Activated T-cell treated with anti-CD3 and anti-CD28 coated beads, Interleukin-2, amount 50 U/mL, for 72 hours (primary cell): Measurements from ENCODE around the gene LAMA2. TPM values are rescaled to one million over a fixed set of nuclear protein-coding genes. Genes with fewer than 3 reads are reported as not detected.
A peak's percentile ranks its signal among the peaks of the same experiment; 100 is the strongest.

Experiments
- ATAC-seq, 2 donors: fragments of 150-1000 bp; cut with Tn5 transposase; replicated peaks in 1 of 2; 2 replicates each; pipeline ENCODE4 v1.10.0; 2021; ENCODE audit warnings: moderate library complexity in 2 of 2, mild to moderate bottlenecking in 1 of 2
- DNase-seq, 2 donors: peaks; one replicate each; pipeline ENCODE4 v3.0.0; 2021 to 2022; ENCODE audit warnings: mixed read lengths in 1 of 2
- H3K27ac Mint-ChIP-seq: one replicate; pipeline ENCODE4 v1.8.0; 2022; ENCODE audit warnings: mild to moderate bottlenecking, moderate library complexity, mixed read lengths
- H3K27me3 Mint-ChIP-seq: one replicate; pipeline ENCODE4 v1.8.0; 2022; ENCODE audit warnings: low read depth, mixed read lengths
- H3K36me3 Mint-ChIP-seq, 2 donors: one replicate each; pipeline ENCODE4 v1.8.0; 2022; ENCODE audit warnings: mixed read lengths in 2 of 2, mild to moderate bottlenecking in 1 of 2; ENCODE audit not compliant: insufficient read depth in 2 of 2
- H3K4me1 Mint-ChIP-seq: one replicate; pipeline ENCODE4 v1.8.0; 2022; ENCODE audit warnings: low read depth, mixed read lengths
- H3K4me3 Mint-ChIP-seq, 2 donors: one replicate each; pipeline ENCODE4 v1.8.0; 2022; ENCODE audit warnings: mild to moderate bottlenecking in 2 of 2, mixed read lengths in 2 of 2, moderate library complexity in 2 of 2
- H3K9me3 Mint-ChIP-seq, 2 donors: one replicate each; pipeline ENCODE4 v1.8.0; 2022; ENCODE audit warnings: mixed read lengths in 2 of 2
- total RNA-seq, 2 donors: library from RNA; stranded (reverse); gene quantifications; one replicate each; pipeline ENCODE4 v1.2.3, GENCODE V29; 2022

Gene LAMA2
- total RNA-seq, 2 donors from 2014 or later: 0.05 TPM; not detected in 1

DNA sequence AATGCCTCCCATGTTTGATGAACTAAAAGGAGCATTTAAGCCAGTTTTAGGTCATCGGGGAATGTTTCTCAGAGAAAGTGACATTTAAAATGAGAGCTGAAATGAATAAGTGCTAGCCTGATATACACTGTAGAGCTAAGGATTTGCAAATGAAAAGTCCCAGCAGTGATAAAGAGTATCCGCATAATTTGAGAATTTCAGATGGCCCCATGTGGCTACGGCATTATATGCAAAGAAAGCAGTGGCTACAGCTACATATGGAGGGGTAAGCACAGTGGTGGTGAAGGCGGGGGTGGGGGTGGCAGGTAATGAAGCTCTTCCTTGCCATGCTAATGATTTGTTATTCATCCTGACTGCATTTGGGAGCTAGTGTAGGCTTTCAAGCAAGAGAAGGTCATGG lies 455.7 kb downstream of the LAMA2 start:
- Mint-ChIP-seq H3K4me1 (no peaks in the 10 kb centered on the region), H3K36me3 (no peaks in the 10 kb centered on the region), H3K27ac (no peak overlapping the region), H3K4me3 (no peak overlapping the region), H3K27me3 (peaks cover 16% of the 10 kb centered on the region), H3K9me3 (peaks cover 0 to 5% of the 10 kb centered on the region in 2 donors)
- ATAC-seq (no peak), DNase-seq (no peak)

- Mint-ChIP-seq H3K27ac (no peak overlapping the region), H3K36me3 (peaks cover 0 to 2% of the 10 kb centered on the region in 2 donors), H3K4me3 (no peak overlapping the region), H3K9me3 (peaks cover 2 to 5% of the 10 kb centered on the region in 2 donors), H3K4me1 (no peaks in the 10 kb centered on the region), H3K27me3 (peaks cover 27% of the 10 kb centered on the region)
- ATAC-seq (no peak), DNase-seq (no peak)
Measured at GRCh38 chr6:129340983-129341382, 458.0 kb downstream of the LAMA2 start.

GRCh38 chr6:129342243-129342642 lies 459.3 kb downstream of the LAMA2 start:
- H3K27me3 Mint-ChIP-seq: peaks cover 34% of the 10 kb centered on the region

GRCh38 chr6:129342796-129343195 lies 459.9 kb downstream of the LAMA2 start:
- H3K9me3 Mint-ChIP-seq: peaks cover 2 to 5% of the 10 kb centered on the region in 2 donors

More at GRCh38 chr6:129342243-129342642, 459.3 kb downstream of the LAMA2 start:
- Mint-ChIP-seq H3K4me3 (no peak overlapping the region), H3K27ac (no peak overlapping the region), H3K4me1 (no peaks in the 10 kb centered on the region), H3K9me3 (peaks cover 2 to 5% of the 10 kb centered on the region in 2 donors), H3K36me3 (peaks cover 0 to 2% of the 10 kb centered on the region in 2 donors)
- no peak for ATAC-seq
- no peak for DNase-seq

GRCh38 chr6:129344379-129344778 lies 461.4 kb downstream of the LAMA2 start:
- no peak for ATAC-seq
- peak overlapping the region; percentile 36 for H3K27ac Mint-ChIP-seq
- DNase-seq: no peak
- peaks cover 28% of the 10 kb centered on the region for H3K27me3 Mint-ChIP-seq
- H3K9me3 Mint-ChIP-seq: peaks cover 2 to 3% of the 10 kb centered on the region in 2 donors
- H3K36me3 Mint-ChIP-seq: peaks cover 0 to 2% of the 10 kb centered on the region in 2 donors
- H3K4me1 Mint-ChIP-seq: no peaks in the 10 kb centered on the region
- H3K4me3 Mint-ChIP-seq: no peak overlapping the region

More at GRCh38 chr6:129342796-129343195, 459.9 kb downstream of the LAMA2 start:
- Mint-ChIP-seq H3K36me3 (peaks cover 0 to 2% of the 10 kb centered on the region in 2 donors), H3K27ac (no peak overlapping the region), H3K4me1 (no peaks in the 10 kb centered on the region), H3K27me3 (peaks cover 36% of the 10 kb centered on the region), H3K4me3 (no peak overlapping the region)
- DNase-seq (no peak), ATAC-seq (no peak)

GRCh38 chr6:129345890-129346289 lies 463.0 kb downstream of the LAMA2 start:
- Mint-ChIP-seq H3K4me1 (no peaks in the 10 kb centered on the region), H3K36me3 (peaks cover 0 to 2% of the 10 kb centered on the region in 2 donors), H3K9me3 (peaks cover 0 to 2% of the 10 kb centered on the region in 2 donors), H3K4me3 (no peak overlapping the region), H3K27me3 (peaks cover 19% of the 10 kb centered on the region), H3K27ac (no peak overlapping the region)
- DNase-seq: no peak
- no peak for ATAC-seq

DNA sequence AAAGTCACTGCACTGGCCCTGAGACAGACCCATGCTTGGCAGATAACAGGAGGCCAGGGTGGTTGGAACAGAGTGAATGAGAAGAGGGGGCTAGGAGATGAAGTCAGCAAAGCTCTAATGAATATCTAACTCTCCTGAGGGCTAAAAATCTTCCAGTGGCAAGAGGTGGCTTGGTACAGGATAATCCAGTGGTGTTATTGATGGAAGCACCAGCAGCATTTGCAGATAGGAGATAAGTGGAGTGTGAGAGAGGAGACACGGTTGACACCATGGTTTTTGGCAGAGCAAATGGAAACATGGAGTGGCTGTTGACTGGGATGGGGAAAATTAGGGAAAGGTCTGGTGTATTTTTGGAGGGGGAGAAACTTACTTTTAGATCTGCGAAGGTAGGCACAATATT lies 464.0 kb downstream of the LAMA2 start:
- peaks cover 0 to 2% of the 10 kb centered on the region in 2 donors for H3K9me3 Mint-ChIP-seq
- peaks cover 19% of the 10 kb centered on the region for H3K27me3 Mint-ChIP-seq
- no peak overlapping the region for H3K27ac Mint-ChIP-seq
- H3K36me3 Mint-ChIP-seq: peaks cover 0 to 2% of the 10 kb centered on the region in 2 donors
- no peaks in the 10 kb centered on the region for H3K4me1 Mint-ChIP-seq
- H3K4me3 Mint-ChIP-seq: no peak overlapping the region
- DNase-seq (no peak), ATAC-seq (no peak)

DNA sequence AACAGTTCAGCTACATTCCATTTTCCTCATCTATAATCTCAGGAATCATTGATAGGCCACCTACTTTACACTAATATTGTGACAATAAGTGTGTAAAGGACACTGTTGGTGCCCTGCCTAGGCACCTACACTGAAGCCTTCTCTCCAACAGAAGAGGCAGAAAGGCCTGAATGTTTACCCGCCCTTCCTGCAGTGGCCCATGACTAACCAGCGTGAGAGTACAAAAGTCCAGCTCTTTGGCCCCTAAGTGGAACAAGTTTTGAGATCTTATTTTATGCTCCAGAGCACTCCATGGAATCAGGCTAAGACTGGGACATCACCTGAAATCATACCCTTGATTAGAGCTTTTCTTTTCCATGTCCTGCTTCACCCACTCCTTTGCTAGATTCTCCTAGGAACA lies 467.3 kb downstream of the LAMA2 start:
- Mint-ChIP-seq H3K4me3 (no peak overlapping the region), H3K27ac (no peak overlapping the region), H3K4me1 (no peaks in the 10 kb centered on the region), H3K36me3 (no peaks in the 10 kb centered on the region), H3K9me3 (no peaks in the 10 kb centered on the region), H3K27me3 (peaks cover 15% of the 10 kb centered on the region)
- DNase-seq (no peak), ATAC-seq (no peak)

- H3K27me3 Mint-ChIP-seq: peaks cover 17% of the 10 kb centered on the region
- H3K4me1 Mint-ChIP-seq: no peaks in the 10 kb centered on the region
- no peaks in the 10 kb centered on the region for H3K9me3 Mint-ChIP-seq
- no peak for ATAC-seq
- H3K36me3 Mint-ChIP-seq: no peaks in the 10 kb centered on the region
- no peak overlapping the region for H3K27ac Mint-ChIP-seq
- DNase-seq: no peak
- H3K4me3 Mint-ChIP-seq: no peak overlapping the region
Measured at GRCh38 chr6:129351807-129352206, 468.9 kb downstream of the LAMA2 start.

GRCh38 chr6:129353067-129353466 lies 470.1 kb downstream of the LAMA2 start:
- no peaks in the 10 kb centered on the region for H3K9me3 Mint-ChIP-seq
- H3K4me3 Mint-ChIP-seq: no peak overlapping the region
- no peak for ATAC-seq
- peaks cover 14% of the 10 kb centered on the region for H3K27me3 Mint-ChIP-seq
- no peaks in the 10 kb centered on the region for H3K36me3 Mint-ChIP-seq
- no peaks in the 10 kb centered on the region for H3K4me1 Mint-ChIP-seq
- H3K27ac Mint-ChIP-seq: no peak overlapping the region
- no peak for DNase-seq

GRCh38 chr6:129356129-129356528 lies 473.2 kb downstream of the LAMA2 start:
- Mint-ChIP-seq H3K27ac (no peak overlapping the region), H3K4me3 (no peak overlapping the region), H3K9me3 (no peaks in the 10 kb centered on the region), H3K27me3 (peaks cover 14% of the 10 kb centered on the region), H3K4me1 (no peaks in the 10 kb centered on the region), H3K36me3 (no peaks in the 10 kb centered on the region)
- DNase-seq: no peak
- ATAC-seq: no peak

DNA sequence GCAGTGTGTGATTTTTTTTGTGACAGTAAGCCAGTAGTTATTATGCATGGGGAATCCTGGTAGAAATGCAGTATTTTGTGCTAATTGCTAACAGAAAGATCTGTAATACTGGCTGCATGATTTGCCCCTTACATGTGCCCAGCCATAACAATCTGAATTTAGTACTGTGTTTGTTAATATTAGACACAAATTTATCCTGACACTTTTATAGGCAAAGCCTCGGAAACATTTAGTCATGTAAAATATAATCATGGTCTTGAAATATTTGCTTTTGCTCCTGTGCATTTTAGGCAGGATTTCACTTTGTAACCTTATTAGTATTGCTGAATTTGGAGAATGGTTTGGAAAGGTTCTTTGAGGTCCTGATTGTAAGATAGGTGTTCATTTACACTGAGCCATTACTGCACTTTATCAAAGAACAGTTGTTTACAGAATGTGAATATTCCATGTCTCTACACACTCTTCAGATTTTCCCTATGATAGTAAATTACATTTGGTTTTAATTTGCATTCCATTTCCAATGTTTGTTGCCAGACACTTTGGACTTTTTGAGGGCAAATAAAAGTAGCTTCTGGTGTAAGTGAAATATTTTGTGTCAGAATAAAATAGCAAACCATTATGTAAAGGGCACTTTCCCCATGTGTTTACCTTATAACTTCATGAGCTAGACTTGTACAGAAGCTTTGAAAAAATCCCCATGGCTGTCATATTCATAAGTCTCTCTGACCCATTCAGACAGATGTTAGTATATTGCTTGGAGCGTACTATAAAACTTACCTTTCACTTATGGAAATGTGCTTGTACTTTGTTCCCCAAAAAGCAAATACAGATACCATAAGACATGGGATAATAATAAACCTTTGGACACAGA lies 477.1 kb downstream of the LAMA2 start:
- no peaks in the 10 kb centered on the region for H3K36me3 Mint-ChIP-seq
- H3K9me3 Mint-ChIP-seq: no peaks in the 10 kb centered on the region
- no peak overlapping the region for H3K27ac Mint-ChIP-seq
- no peak for ATAC-seq
- DNase-seq: no peak
- H3K27me3 Mint-ChIP-seq: peaks cover 14% of the 10 kb centered on the region
- no peak overlapping the region for H3K4me3 Mint-ChIP-seq
- H3K4me1 Mint-ChIP-seq: no peaks in the 10 kb centered on the region

- Mint-ChIP-seq H3K36me3 (no peaks in the 10 kb centered on the region), H3K4me1 (no peaks in the 10 kb centered on the region), H3K9me3 (no peaks in the 10 kb centered on the region), H3K27ac (no peak overlapping the region), H3K4me3 (no peak overlapping the region), H3K27me3 (peaks cover 14% of the 10 kb centered on the region)
- ATAC-seq (no peak), DNase-seq (no peak)
Measured at GRCh38 chr6:129360682-129360955, 477.7 kb downstream of the LAMA2 start.

- H3K36me3 Mint-ChIP-seq: no peaks in the 10 kb centered on the region
- no peak for DNase-seq
- no peak for ATAC-seq
- peaks cover 6% of the 10 kb centered on the region for H3K27me3 Mint-ChIP-seq
- H3K27ac Mint-ChIP-seq: no peak overlapping the region
- no peak overlapping the region for H3K4me3 Mint-ChIP-seq
- H3K4me1 Mint-ChIP-seq: peaks cover 3% of the 10 kb centered on the region
- no peaks in the 10 kb centered on the region for H3K9me3 Mint-ChIP-seq
Measured at GRCh38 chr6:129364037-129364436, 481.1 kb downstream of the LAMA2 start.
